Lung (tissue), 16 donors: Measurements from ENCODE around the gene TPD52L2. TPM values are rescaled to one million over a fixed set of nuclear protein-coding genes. Genes with fewer than 3 reads are reported as not detected.

Experiments used
- ATAC-seq: fragments of 200-7000 bp; cut with Tn5 transposase; one replicate; pipeline ENCODE4 v1.9.1; 2020; ENCODE audit warnings: moderate number of reproducible peaks; ENCODE audit not compliant: insufficient read depth, low FRiP score
- DNase-seq, 3 donors: peaks; one replicate each; pipeline ENCODE4 v3.0.0-alpha.2; 2013 to 2017
- H3K27ac ChIP-seq, 2 donors: one replicate each; pipeline ENCODE4 v1.5.1; 2013; ENCODE audit warnings: mild to moderate bottlenecking in 2 of 2, moderate library complexity in 2 of 2, control low read depth in 1 of 2, inconsistent platforms in 1 of 2, low read depth in 1 of 2, low read length in 1 of 2
- H3K27me3 ChIP-seq, 3 donors: one replicate each; pipeline ENCODE4 v1.5.1; 2013; ENCODE audit warnings: low read length in 2 of 3; ENCODE audit not compliant: control insufficient read depth in 3 of 3, insufficient read depth in 3 of 3
- H3K36me3 ChIP-seq, 4 donors: one replicate each; pipeline ENCODE4 v1.5.1; 2013; ENCODE audit warnings: low read length in 4 of 4, mild to moderate bottlenecking in 1 of 4, moderate library complexity in 1 of 4; ENCODE audit not compliant: control insufficient read depth in 4 of 4, insufficient read depth in 4 of 4
- H3K4me1 ChIP-seq, 5 donors: one replicate each; pipeline ENCODE4 v1.5.1; 2013; ENCODE audit warnings: low read length in 5 of 5, mild to moderate bottlenecking in 2 of 5, moderate library complexity in 1 of 5; ENCODE audit not compliant: control insufficient read depth in 5 of 5, insufficient read depth in 5 of 5
- H3K4me3 ChIP-seq: one replicate; pipeline ENCODE4 v1.5.1; 2013; ENCODE audit warnings: mild to moderate bottlenecking, control low read depth, moderate library complexity
- H3K9ac ChIP-seq, 2 donors: one replicate each; pipeline ENCODE4 v1.5.1; 2013; ENCODE audit warnings: low read length in 2 of 2, control low read depth in 1 of 2; ENCODE audit not compliant: insufficient read depth in 1 of 2
- H3K9me3 ChIP-seq, 4 donors: one replicate each; pipeline ENCODE4 v1.5.1; 2013; ENCODE audit warnings: low read length in 3 of 4, mild to moderate bottlenecking in 1 of 4, moderate library complexity in 1 of 4; ENCODE audit not compliant: control insufficient read depth in 4 of 4, insufficient read depth in 3 of 4
- CTCF ChIP-seq: IDR thresholded peaks from 2 replicates; pipeline ENCODE4 v1.5.1; 2012; ENCODE audit warnings: mild to moderate bottlenecking; ENCODE audit errors: control extremely low read depth, extremely low read depth
- WGBS, 2 donors: extraction: QIAGEN DNeasy Blood & Tissue Kit; methylation state at CpG; one replicate each; pipeline ENCODE4 v1.1.7; 2013; 5-methylcytosine and 5-hydroxymethylcytosine counted together
- long read RNA-seq, 5 donors: transcript quantifications; one replicate each; lab custom pipeline, GENCODE V29; 2026
- polyA plus RNA-seq, 2 donors: library from polyadenylated mRNA; stranded (reverse); fragments of 200-250 nt; gene quantifications; one replicate each; pipeline ENCODE4 v1.2.1, GENCODE V29; 2013
- total RNA-seq, 2 donors: library from RNA; depleted of rRNA in 1 of 2; stranded (reverse); fragments of >200 nt in 1 of 2; gene quantifications; one replicate each; pipeline ENCODE4 v1.2.1, GENCODE V29; 2014 to 2021
- donor health status: control.
- donor health status: control.
- donor health status: Bipolar disorder and iron deficiency.
- donor health status: healthy.
- donor health status: DM: yes; HTN: yes; CAD: no.

Gene TPD52L2
- total RNA-seq (10 to 100 TPM; 66.2 to 92.4 TPM), polyA plus RNA-seq (100 to 1,000 TPM in 1 of 2 donors, 10 to 100 TPM in 1; 66.2 to 130 TPM)
- long read RNA-seq, donor 1, full-length matches to known transcripts: 25 of 82 reads
- long read RNA-seq, donor 1, partial matches to known transcripts: 57 of 82 reads
- long read RNA-seq, donor 1, other reads (novel, unspliced or antisense): 0 of 82 reads
- long read RNA-seq, donor 2, full-length matches to known transcripts: 18 of 23 reads
- long read RNA-seq, donor 2, partial matches to known transcripts: 5 of 23 reads
- long read RNA-seq, donor 2, other reads (novel, unspliced or antisense): 0 of 23 reads
- long read RNA-seq, donor 3, full-length matches to known transcripts: 16 of 21 reads
- long read RNA-seq, donor 3, partial matches to known transcripts: 5 of 21 reads
- long read RNA-seq, donor 3, other reads (novel, unspliced or antisense): 0 of 21 reads
- long read RNA-seq, donor 4, full-length matches to known transcripts: 12 of 26 reads
- long read RNA-seq, donor 4, partial matches to known transcripts: 14 of 26 reads
- long read RNA-seq, donor 4, other reads (novel, unspliced or antisense): 0 of 26 reads
- long read RNA-seq, donor 5, full-length matches to known transcripts: 38 of 51 reads
- long read RNA-seq, donor 5, partial matches to known transcripts: 13 of 51 reads
- long read RNA-seq, donor 5, other reads (novel, unspliced or antisense): 0 of 51 reads

GRCh38 chr20:63864978-63865640 lies at the start of gene TPD52L2:
Gene TPD52L2 (plus strand): TSS chr20:63865270. CDS start chr20:63865366, 96 bp downstream.
- no peak for TF ChIP-seq CTCF
- DNase-seq (peak; percentile 99), ATAC-seq (peak; percentile 91)
- 0 to 1% methylated on average over 45 to 68 of the region's 68 CpGs for WGBS, 2 donors
- peaks cover 5 to 24% (median 9%) of the 10 kb centered on the region in 4 donors for H3K36me3 ChIP-seq
- peak within 1 kb of the TSS; percentile 56 to 76 for H3K9ac ChIP-seq
- H3K27ac ChIP-seq: peak within 1 kb of the TSS; percentile 95 to 97
- no peaks in the 10 kb centered on the region for H3K27me3 ChIP-seq
- H3K9me3 ChIP-seq: no peaks in the 10 kb centered on the region
- H3K4me1 ChIP-seq: peaks cover 0 to 13% (median 4%) of the 10 kb centered on the region in 5 donors
- peak within 1 kb of the TSS; percentile 85 for H3K4me3 ChIP-seq

- H3K27me3 ChIP-seq: no peaks in the 10 kb centered on the region
- DNase-seq (peak; percentile 35 to 62 (median 58)), ATAC-seq (no peak)
- H3K27ac ChIP-seq: peak overlapping the region in 1 of 2 donors; percentile 41
- H3K9me3 ChIP-seq: no peaks in the 10 kb centered on the region
- peaks cover 0 to 5% (median 0%) of the 10 kb centered on the region in 4 donors for H3K36me3 ChIP-seq
- no peak overlapping the region for H3K4me3 ChIP-seq
- 94 to 96% methylated on average over 14 of the region's 14 CpGs for WGBS, 2 donors
- no peak for TF ChIP-seq CTCF
- peaks cover 0 to 14% (median 0%) of the 10 kb centered on the region in 5 donors for H3K4me1 ChIP-seq
- no peak overlapping the region for H3K9ac ChIP-seq
These were observed 49.3 kb upstream of the TPD52L2 start for GRCh38 chr20:63815615-63816253.

GRCh38 chr20:63819224-63819921 lies 45.7 kb upstream of the TPD52L2 start:
- 56 to 68% methylated on average over 24 of the region's 24 CpGs for WGBS, 2 donors
- peak overlapping the region in 1 of 2 donors; percentile 61 for H3K27ac ChIP-seq
- H3K27me3 ChIP-seq: peaks cover 0 to 5% (median 0%) of the 10 kb centered on the region in 3 donors
- no peak overlapping the region for H3K9ac ChIP-seq
- peak in 2 of 3 donors; percentile 54 to 55 for DNase-seq
- no peak for ATAC-seq
- no peak for TF ChIP-seq CTCF
- H3K9me3 ChIP-seq: no peaks in the 10 kb centered on the region
- peaks cover 0 to 26% (median 0%) of the 10 kb centered on the region in 5 donors for H3K4me1 ChIP-seq
- H3K36me3 ChIP-seq: peaks cover 0 to 3% (median 0%) of the 10 kb centered on the region in 4 donors
- H3K4me3 ChIP-seq: no peak overlapping the region
